CD4-positive, alpha-beta T cell treated with Interleukin-6 for 4 hours (primary cell): Measurements from ENCODE around the gene KDM6B.
A peak's percentile ranks its signal among the peaks of the same experiment; 100 is the strongest.
"Not testable (repeated sequence)": the region's sequence is repeated elsewhere in the genome, so short reads cannot be mapped to it uniquely, and the experiment has no call there.

Experiments used
- DNase-seq: peaks from one replicate; pipeline ENCODE4 v3.0.0-alpha.2; 2020; ENCODE audit warnings: mixed read lengths

The KDM6B gene

GRCh38 chr17:7854851-7855659 is 21.0 kb downstream of the KDM6B start, which contains the start of gene TMEM88:
TSS of gene TMEM88 (plus strand) at chr17:7855066. CDS start at chr17:7855075, 9 bp downstream.
- DNase-seq: no peak

- no peak for DNase-seq
These were observed 21.6 kb downstream of the KDM6B start for GRCh38 chr17:7855660-7856010.

GRCh38 chr17:7856011-7856810 is 22.2 kb downstream of the KDM6B start:
- DNase-seq: no peak

GRCh38 chr17:7856811-7857712 is 23.0 kb downstream of the KDM6B start, which contains the start of gene NAA38:
TSS of gene NAA38 (minus strand) at chr17:7857559. CDS start at chr17:7857463, 96 bp downstream.
- DNase-seq: peak; percentile 94

GRCh38 chr17:7857713-7858521 is 23.9 kb downstream of the KDM6B start, which contains the start of gene CYB5D1:
TSS of gene CYB5D1 (plus strand) at chr17:7858003. CDS start at chr17:7858135, 132 bp downstream.
- DNase-seq: peak; percentile 89

- no peak for DNase-seq
These were observed 24.4 kb downstream of the KDM6B start for GRCh38 chr17:7858522-7858810.

GRCh38 chr17:7859028-7859427 is 25.0 kb downstream of the KDM6B start:
- DNase-seq: no peak

GRCh38 chr17:7862692-7863437 is 28.8 kb downstream of the KDM6B start:
- DNase-seq: peak; percentile 58

GRCh38 chr17:7864384-7864783 is 30.4 kb downstream of the KDM6B start:
- not testable (repeated sequence) for DNase-seq

GRCh38 chr17:7864995-7865650 is 31.1 kb downstream of the KDM6B start:
- DNase-seq: no peak

- DNase-seq: no peak
These were observed 33.9 kb downstream of the KDM6B start for GRCh38 chr17:7867881-7868329.

- DNase-seq: no peak
These were observed 39.0 kb downstream of the KDM6B start for GRCh38 chr17:7873051-7873450.

GRCh38 chr17:7875804-7876370 is 41.9 kb downstream of the KDM6B start:
- DNase-seq: no peak

GRCh38 chr17:7878234-7878633 is 44.2 kb downstream of the KDM6B start:
- DNase-seq: no peak

- no peak for DNase-seq
These were observed 46.3 kb downstream of the KDM6B start for GRCh38 chr17:7880076-7880868.

- peak; percentile 49 for DNase-seq
These were observed 47.4 kb downstream of the KDM6B start for GRCh38 chr17:7881276-7882054.

- no peak for DNase-seq
These were observed 48.1 kb downstream of the KDM6B start for GRCh38 chr17:7882068-7882467.

GRCh38 chr17:7882629-7883028 is 48.6 kb downstream of the KDM6B start:
- DNase-seq: no peak
